IPS DF 19.7 (cell line): ENCODE measurements around the gene PIK3C3.
"Not testable (repeated sequence)": the region's sequence is repeated elsewhere in the genome, so short reads cannot be mapped to it uniquely, and the experiment has no call there.

Source experiments
- DNase-seq: peaks from one replicate; pipeline ENCODE4 v3.0.0-alpha.2; 2013; ENCODE audit warnings: low read depth, low spot score

The PIK3C3 gene

GRCh38 chr18:41965634-41966255, 10.7 kb downstream of the PIK3C3 start:
- DNase-seq: no peak

DNA sequence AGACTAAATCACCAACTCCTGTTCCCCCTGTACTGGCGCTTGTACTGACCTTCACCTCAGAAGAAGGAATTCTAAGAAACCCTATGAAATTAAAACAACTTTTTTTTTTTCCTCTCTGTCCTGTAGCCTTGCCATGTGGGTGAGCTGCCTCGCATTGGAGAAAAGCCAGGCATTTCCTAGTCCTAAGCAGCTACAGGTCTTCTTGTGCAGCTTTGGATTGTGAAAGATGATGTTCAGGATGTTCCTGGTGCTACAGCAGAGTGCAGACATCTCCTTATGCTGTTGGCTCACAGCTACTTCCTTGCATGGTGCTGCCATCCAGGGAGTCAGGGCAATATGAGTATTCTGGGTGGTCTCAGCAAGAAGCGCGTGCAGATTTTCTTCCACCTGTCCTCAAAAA, 11.9 kb downstream of the PIK3C3 start:
- DNase-seq: no peak

- DNase-seq: no peak
Measured at GRCh38 chr18:41967680-41968079, 12.6 kb downstream of the PIK3C3 start.

GRCh38 chr18:41969881-41970280, 14.8 kb downstream of the PIK3C3 start:
- DNase-seq: no peak

DNA sequence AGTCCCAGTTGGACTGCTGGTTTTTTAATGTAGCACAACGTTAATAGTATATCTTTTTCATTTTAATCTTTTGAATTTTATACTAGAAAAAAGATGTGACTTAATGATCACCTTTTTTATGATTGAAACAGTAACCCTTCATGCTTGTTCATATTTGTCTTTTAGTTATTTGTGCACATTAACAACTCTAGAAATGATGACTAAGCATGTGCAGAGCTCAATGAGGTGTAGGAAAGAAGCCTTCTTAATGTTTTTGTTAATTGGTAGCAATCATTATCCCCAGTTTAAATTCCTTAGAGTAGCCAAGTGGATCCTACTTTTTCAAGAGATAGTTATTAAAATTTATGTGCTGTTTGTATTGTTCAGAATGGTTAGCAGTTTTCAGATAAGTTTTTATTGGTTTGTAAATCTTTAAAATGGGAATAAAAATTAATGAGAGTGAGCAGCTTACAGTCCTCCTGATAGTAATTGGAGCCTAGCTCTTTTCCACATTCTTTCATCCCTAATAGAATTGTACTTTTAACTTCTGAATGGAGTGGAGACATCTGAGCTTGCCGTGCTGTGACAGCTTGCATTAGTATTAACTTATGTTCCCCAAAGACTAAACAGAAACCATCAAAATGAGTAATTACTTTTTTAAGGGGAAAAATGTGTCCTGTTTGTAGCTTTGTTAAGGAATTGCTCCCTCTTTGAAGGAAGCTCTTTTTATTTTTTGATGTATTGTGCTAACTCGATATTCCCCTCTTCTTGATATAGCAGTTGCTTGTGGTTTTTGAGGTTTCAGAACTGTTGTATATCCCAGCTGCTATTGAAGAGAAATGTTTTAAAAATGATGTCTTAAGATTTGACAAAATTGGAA, 17.3 kb downstream of the PIK3C3 start:
- DNase-seq: no peak

DNA sequence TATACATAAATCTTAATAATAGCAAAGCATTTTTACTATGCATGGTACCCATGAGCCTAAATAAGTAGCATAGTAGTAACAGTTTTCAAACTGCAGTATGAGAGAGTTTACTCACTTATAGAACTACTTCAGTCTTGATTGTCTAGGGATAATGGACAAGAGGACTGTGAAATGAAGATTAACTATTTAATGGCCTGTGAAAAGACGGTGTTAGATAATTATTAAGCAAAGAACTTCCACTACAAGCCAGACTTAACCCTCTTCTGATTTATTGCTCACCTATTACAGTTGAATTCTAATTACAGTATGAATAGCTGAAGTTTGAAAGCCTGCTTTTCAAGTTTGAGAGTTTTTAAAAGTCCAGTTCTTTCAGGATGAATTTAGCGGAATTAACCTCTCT, 18.9 kb downstream of the PIK3C3 start:
- no peak for DNase-seq

- no peak for DNase-seq
Measured at GRCh38 chr18:41974796-41975201, 19.8 kb downstream of the PIK3C3 start.

- no peak for DNase-seq
Measured at GRCh38 chr18:41975284-41975683, 20.2 kb downstream of the PIK3C3 start.

DNA sequence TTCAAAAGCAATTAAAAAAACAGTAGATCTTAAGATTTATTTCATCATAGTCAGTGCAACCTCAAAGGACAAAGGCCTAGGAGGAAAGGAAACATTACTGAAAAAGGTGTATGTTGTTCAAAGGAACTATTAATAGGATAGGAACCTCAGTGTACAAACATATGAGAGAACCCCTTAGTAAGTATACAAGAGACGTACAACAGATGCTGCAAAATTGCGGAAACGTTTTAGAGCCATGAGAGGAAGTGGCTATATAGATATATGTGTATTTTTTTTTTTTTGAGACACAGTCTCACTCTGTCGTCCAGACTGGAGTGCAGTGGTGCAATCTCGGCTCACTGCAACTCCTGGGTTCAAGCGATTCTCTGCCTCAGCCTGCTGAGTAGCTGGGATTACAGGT, 22.2 kb downstream of the PIK3C3 start:
- no peak for DNase-seq

GRCh38 chr18:41982942-41983660, 28.1 kb downstream of the PIK3C3 start:
- DNase-seq: no peak

GRCh38 chr18:41985914-41986313, 30.9 kb downstream of the PIK3C3 start:
- no peak for DNase-seq

DNA sequence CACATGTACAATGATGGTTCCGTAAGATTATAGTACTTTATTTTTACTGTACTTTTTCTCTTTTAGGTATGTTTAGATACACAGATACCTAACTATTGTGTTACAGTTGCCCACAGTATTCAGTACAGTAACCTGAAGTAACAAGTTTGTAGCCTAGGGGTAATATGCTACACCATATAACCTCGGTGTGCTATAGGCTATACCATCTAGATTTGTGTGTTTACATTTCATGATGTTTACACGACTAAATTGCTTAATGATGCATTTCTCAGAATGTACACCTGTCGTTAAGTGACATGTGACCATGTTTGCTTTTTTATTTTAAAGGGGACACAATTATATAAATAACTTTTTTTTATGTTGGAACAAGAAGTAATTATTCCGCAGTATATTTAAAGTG, 34.5 kb downstream of the PIK3C3 start:
- DNase-seq: no peak

DNA sequence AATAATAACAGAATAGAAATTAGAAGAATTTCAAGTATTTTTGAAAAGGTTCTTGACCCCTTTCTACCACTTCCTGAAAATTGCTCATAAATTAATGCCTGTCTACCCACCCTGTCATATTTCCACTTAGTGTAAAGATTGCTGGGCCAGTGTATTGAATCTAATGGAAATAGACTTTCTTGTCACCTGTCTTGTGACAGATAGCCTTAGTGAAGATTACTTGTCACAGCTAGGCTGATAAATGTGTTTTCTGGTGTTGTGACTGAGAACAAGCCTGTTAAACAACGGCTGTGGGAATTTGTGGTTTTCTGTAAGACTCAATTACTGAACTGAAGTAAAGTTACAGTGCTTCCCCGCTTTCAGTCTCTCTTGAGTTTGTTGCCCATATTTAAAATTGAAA, 37.0 kb downstream of the PIK3C3 start:
- DNase-seq: no peak

- DNase-seq: no peak
Measured at GRCh38 chr18:41992703-41993102, 37.7 kb downstream of the PIK3C3 start.

DNA sequence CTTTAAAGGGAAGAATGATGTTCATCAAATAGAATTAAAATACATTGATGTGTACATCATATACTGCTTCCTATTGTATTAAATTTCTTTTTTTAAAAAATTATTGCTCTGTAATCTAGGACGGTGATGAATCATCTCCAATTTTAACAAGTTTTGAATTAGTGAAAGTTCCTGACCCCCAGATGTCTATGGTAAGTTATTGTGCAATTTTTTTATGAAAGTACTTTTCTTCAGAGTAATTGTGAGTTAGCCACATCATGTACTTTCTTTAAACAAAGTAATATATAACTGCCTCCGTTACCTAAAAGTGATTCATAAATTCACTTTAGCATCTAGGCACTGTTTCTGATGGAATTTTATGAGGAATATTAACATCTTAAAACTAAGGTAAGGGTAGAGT, 38.1 kb downstream of the PIK3C3 start:
- no peak for DNase-seq

GRCh38 chr18:41996020-41996419, 41.0 kb downstream of the PIK3C3 start:
- DNase-seq: no peak

- DNase-seq: no peak
Measured at GRCh38 chr18:41999751-42000150, 44.7 kb downstream of the PIK3C3 start.

DNA sequence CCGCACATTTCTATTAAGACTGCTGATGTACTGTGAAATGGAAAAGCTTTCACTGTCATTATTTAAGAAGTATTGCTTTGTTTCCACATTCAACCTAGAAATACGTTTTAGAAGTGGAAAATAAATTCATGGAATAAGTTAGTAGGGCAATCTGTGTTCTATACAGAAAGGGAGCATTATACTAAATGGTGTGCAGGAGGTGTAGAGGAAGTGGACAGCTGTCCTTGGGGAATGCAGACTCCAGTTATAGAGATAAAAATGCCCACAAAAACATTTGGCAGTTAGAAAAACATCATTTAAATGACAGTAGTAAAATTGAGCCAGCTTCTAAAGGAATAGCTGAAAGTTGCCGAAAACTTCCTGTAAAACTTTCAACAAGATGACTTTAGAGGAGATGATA, 46.8 kb downstream of the PIK3C3 start:
- DNase-seq: no peak

GRCh38 chr18:42004653-42005052, 49.6 kb downstream of the PIK3C3 start:
- DNase-seq: no peak

DNA sequence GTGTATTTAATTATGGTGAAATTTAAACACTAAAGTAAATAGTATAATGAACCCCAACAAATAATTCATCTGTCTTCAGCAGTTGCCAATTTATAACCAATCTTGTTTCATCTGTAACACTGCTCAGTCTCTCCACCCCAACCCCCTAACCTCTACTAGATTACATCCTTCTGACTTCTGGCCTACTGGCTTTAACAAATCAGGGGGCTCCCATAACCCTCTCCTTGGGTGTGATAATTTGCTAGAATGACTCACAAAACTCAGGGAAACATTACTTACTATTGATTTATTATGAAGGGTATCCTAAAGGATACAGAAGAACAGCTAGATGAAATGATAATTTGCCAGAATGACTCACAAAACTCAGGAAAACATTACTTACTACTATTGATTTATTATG, 50.7 kb downstream of the PIK3C3 start:
- DNase-seq: no peak

DNA sequence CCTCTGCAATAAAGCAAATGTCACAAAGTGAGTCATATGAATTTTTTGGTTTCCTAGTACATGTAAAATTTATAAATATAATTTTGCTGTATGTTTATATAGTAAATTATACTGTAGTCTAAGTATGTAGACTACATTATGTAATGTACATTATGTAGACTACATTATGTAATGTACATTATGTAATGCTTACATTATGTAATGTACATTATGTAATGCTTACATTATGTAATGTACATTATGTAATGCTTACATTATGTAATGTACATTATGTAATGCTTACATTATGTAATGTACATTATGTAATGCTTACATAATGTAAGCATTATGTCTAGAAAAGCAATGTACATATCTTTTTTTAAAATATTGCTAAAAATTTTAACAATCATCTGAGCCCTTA, 54.4 kb downstream of the PIK3C3 start:
- not testable (repeated sequence) for DNase-seq

DNA sequence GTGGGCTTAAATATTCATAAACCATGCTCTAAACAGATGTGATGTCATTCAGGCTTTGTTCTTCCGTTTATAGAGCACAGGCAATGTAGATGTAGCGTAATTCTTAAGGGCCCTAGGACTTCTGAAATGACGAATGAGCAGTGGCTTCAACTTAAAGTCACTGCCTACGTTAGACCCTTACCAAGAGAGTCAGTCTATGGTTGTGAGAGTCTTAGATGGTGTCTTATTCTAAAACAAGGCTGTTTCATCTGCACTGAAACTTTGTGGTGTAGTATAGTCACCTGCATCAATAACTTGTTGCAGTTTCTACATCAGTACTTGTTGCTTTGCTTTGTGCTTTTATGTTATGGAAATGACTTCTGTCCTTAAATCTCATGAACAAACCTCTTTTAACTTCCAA, 56.0 kb downstream of the PIK3C3 start:
- DNase-seq: no peak

DNA sequence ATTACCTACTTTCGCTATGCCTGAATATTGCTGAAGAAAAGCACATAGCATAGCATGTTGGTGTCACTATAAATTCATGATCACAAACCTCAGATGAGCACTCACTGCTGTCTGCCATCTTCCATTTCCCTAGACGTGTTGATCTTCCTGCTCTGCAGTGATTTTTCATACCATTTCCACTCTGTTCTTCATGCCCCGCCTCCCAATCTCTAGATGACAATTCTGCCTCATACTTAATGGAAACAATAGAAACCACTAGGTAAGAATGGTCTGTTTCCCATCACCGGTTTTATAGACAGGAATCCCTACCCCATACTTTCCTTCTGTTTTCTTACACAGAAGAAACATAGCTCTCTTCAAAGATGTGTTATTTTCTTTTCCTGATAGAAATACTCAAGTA, 63.8 kb downstream of the PIK3C3 start:
- no peak for DNase-seq
